Hindlimb muscle (tissue), 1 donor: ENCODE data around the gene CD151. TPM values are rescaled to one million over a fixed set of nuclear protein-coding genes. Genes with fewer than 3 reads are reported as not detected.
A peak's percentile ranks its signal among the peaks of the same experiment; 100 is the strongest.

ENCODE experiments used
- DNase-seq: peaks from one replicate; pipeline ENCODE4 v3.0.0-alpha.2; 2013
- polyA plus RNA-seq: library from polyadenylated mRNA; unstranded; fragments of 120-200 nt; gene quantifications from one replicate; pipeline ENCODE4 v1.2.1, GENCODE V29; 2013; ENCODE audit not compliant: insufficient read length

Gene CD151
- polyA plus RNA-seq, 1 donor = 189 TPM

GRCh38 chr11:797296-798092 is 35.3 kb upstream of the CD151 start:
- peak; percentile 84 for DNase-seq

GRCh38 chr11:798093-798713 is 34.5 kb upstream of the CD151 start, which contains the start of gene SLC25A22:
TSS of gene SLC25A22 (minus strand) at chr11:798281. CDS start at chr11:795006, 3,275 bp downstream.
- DNase-seq = peak; percentile 88

- no peak for DNase-seq
Observed at GRCh38 chr11:799641-800316, 33.0 kb upstream of the CD151 start.

DNA sequence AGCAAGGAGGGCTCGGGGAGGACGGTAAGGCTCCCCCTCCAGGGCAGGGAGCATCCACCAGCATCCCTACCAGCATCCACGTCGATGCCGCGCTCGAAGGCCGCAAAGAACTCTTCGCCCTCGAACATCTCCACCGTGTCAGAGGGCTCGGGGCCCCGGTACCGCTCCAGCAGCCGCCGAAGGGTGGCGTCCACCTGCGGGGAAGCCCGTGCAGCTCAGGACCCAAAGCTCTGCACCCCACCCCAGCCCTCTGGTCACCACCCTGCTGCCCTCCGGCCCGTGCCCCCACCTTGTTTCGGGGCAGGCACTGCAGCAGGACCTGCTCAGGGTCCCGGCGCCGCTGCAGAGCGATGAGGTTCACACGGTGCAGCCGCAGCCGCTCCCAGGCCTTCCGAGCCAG is 32.3 kb upstream of the CD151 start:
- DNase-seq = no peak

DNA sequence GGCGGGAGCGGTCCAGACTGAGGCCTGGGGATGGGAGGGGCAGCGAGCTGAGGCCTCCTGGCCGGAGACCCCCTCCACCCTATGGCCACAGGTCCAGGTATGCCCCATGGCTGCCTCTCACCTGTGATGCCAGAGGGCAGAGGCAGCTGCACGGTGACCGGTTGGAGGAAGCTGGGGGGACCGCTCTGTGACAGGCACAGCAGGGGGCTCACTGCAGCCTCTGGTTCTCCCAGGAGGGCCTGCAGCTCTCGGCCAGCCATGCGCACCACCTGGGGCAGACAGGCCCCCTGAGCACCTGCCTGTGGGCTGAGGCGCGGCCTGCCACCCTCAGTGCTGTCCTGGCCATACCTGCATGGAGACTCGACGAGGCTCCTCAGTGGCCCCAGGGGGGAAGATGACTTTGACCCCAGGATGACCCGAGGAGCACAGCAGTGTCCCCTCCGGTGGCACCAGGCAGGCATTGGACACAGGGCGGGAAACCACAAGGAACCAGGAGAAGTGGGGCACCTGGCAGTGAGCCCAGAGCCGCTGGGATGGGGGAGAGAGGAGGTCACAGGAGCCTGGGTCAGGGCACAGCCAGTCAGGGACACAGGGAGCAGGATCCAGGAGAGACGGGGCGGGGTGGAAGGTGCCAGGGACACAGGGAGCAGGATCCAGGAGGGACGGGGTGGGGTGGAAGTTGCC is 31.5 kb upstream of the CD151 start:
- DNase-seq = no peak

GRCh38 chr11:802018-802617 is 30.6 kb upstream of the CD151 start:
- no peak for DNase-seq

GRCh38 chr11:802693-803466 is 29.9 kb upstream of the CD151 start:
- no peak for DNase-seq

- no peak for DNase-seq
Observed at GRCh38 chr11:803467-803742, 29.3 kb upstream of the CD151 start.

- DNase-seq = no peak
Observed at GRCh38 chr11:803770-804598, 28.8 kb upstream of the CD151 start.

- no peak for DNase-seq
Observed at GRCh38 chr11:804599-804964, 28.2 kb upstream of the CD151 start.

DNA sequence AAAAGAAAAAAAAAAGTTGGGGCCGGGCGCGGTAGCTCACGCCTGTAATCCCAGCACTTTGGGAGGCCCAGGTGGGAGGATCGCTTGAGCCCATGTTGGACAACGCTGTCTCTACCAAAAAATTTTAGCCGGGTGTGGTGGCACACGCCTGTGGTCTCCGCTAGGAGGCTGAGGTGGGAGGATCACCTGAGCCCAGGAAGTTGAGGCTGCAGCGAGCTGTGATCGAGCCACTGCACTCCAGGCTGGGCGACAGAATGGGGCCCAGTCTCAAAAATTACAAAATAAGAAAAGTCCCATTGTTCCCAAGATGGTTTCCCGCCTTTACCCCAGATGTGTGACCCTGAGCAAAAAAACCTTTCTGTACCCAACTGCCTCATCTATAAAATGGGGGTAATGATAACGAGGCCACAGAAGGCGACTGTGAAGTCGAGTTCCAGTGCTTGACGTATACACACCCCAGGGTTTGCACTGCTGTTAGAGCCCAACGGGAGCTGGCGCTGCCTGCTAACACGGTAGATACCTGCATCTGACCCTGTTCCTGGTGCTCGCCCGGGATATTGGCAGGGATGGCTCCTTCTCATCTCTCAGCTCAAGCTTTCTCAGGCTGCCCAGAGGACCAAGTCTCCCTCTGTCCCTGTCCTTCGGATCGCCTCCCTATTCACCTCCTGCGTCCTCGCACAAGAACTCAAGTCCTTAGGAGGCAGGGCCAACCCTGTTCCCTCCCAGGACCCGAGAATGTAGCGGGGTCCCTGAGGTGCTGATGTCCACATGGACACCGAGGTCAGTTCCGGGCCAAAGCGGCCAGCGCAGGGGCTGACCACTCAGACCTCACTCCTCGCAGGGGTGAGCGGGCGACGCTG is 24.1 kb upstream of the CD151 start:
- no peak for DNase-seq

DNA sequence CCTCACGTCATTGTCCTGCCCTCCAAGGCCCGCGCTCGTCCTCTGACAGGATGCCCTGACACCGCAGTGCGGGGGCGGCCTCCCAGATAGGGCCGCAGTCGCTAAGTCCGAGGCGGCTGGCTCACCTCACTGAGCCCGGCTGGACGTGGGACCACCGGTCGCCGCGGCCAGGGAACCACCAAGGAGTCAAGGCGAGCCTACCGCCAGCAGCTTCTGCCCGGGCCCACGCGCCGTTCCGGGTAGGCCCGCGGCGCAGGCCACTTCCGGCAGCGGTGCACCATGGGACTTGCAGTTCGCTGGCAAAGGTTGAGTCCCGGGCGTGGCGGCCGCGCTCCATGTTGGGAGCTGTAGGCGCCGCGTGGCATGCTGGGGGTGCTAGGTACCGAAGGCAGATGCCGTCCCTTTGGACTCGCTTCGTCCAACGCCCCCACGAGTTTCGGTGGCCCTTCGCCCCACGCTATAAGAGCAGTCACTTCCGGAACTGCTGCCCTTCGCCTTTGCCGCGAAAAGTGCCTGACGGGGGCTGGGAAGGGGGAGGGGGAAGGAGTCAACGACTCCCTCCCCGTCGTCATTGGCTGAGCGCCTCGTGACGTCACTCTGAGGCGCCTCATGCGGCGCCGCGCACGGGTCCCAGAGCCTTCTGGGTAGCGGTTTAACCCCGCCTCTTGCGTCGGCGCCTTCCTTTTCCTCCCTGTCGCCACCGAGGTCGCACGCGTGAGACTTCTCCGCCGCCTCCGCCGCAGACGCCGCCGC is 23.3 kb upstream of the CD151 start, which contains the start of gene RPLP2:
TSS of gene RPLP2 (plus strand) at position 681 of the 753 bp plus-strand sequence. CDS start 268 bp downstream, outside the sequence.
- peak; percentile 99 for DNase-seq

DNA sequence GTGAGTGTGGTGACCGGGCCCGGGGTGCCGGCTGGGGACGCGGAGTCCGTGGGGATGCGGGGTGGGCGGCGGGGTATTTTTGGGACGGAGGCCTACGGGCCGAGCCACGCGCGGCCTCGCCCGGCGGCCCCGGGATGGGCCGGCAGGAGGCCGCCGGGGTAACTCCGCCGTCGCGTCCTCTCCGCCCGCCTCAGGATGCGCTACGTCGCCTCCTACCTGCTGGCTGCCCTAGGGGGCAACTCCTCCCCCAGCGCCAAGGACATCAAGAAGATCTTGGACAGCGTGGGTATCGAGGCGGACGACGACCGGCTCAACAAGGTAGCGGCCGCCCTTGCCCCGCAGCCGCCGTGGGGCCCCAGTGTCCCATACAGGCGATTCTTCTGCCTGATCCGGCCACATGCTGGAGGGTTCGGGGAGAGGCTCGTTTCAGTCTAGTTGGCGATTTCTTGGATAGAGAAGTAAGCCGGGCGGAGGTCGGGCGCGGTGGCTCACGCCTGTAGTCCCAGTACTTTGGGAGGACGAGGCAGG is 22.6 kb upstream of the CD151 start:
- DNase-seq = no peak

- DNase-seq = no peak
Observed at GRCh38 chr11:811446-812245, 21.1 kb upstream of the CD151 start.

DNA sequence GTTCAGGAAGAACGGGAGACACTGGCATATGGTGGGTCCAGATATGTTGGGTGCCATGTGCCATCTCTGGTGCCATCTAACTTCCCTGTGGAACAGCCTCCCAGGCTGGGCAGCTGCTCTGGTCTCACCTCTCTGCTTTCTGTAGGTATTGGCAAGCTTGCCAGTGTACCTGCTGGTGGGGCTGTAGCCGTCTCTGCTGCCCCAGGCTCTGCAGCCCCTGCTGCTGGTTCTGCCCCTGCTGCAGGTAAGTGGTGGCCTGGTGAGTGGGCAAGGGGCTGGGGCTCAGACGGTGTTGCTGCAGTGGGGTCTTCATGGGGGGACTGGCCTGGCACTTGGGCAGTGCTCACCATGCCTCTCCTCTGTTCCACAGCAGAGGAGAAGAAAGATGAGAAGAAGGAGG is 20.4 kb upstream of the CD151 start:
- no peak for DNase-seq

DNA sequence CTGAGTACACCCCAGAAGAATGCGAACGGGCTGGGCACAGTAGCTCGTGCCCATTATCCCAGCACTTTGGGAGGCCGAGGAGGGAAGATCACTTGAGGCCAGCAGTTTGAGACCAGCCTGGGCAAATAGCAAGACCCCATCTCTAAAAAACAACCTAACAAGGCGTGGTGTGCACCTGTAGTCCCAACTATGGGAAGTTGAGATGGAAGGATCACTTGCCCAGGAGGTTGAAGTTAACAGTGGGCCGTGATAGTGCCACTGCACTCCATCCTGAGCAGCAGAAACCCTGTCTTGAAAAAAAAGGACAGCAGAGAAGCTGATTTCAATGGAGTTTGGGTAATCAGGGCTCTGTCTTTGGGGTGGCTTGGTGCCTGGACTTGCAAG is 19.7 kb upstream of the CD151 start:
- no peak for DNase-seq

- no peak for DNase-seq
Observed at GRCh38 chr11:813456-814096, 19.2 kb upstream of the CD151 start.
